B cell (primary cell): ENCODE measurements around the gene FRMPD4. TPM values are rescaled to one million over a fixed set of nuclear protein-coding genes. Genes with fewer than 3 reads are reported as not detected.

ENCODE experiments used
- ATAC-seq: fragments of 200-7000 bp; cut with Tn5 transposase; one replicate; pipeline ENCODE4 v1.10.0; 2021; ENCODE audit warnings: low read depth, mild to moderate bottlenecking, moderate number of reproducible peaks, moderate library complexity
- CTCF ChIA-PET: fragments of 350-600 bp; sonication (Branson Sonifier 250); formaldehyde crosslinking; loops from one replicate; lab custom pipeline; 2021; ENCODE audit warnings: antibody characterized with exemption, inconsistent platforms; lab: Charles Lee
- POLR2A ChIA-PET: fragments of 350-600 bp; sonication (Branson Sonifier 250); formaldehyde crosslinking; loops from one replicate; lab custom pipeline; 2021; ENCODE audit warnings: antibody characterized with exemption; lab: Charles Lee
- DNase-seq: peaks from one replicate; pipeline ENCODE4 v3.0.0; 2013
- H2AFZ ChIP-seq: 2 replicates; pipeline ENCODE4 v1.6.1; 2012; ENCODE audit warnings: mild to moderate bottlenecking, low read depth, low read length; ENCODE audit not compliant: insufficient read depth, poor library complexity, severe bottlenecking
- H3K27ac ChIP-seq, 2 donors: 1 replicate in 1 of 2; 2 replicates in 1 of 2; pipeline ENCODE4 v1.5.1; 2012 to 2013; ENCODE audit warnings: low read length in 2 of 2, mild to moderate bottlenecking in 2 of 2, moderate library complexity in 1 of 2
- H3K27me3 ChIP-seq, 4 experiments: fragments of 200-600 bp in 1 of 4; sonication (generic) in 1 of 4; replicated peaks in 1 of 4; 1 replicate in 2 of 4; 2 replicates in 2 of 4; pipeline versions ENCODE4 v1.6.1 to v1.7.0; 2013 to 2016; ENCODE audit warnings: low read length in 3 of 4, mild to moderate bottlenecking in 2 of 4, mixed read lengths in 1 of 4, moderate library complexity in 1 of 4; ENCODE audit not compliant: insufficient read depth in 4 of 4, control insufficient read depth in 3 of 4; ENCODE audit errors: control extremely low read depth in 1 of 4
- H3K36me3 ChIP-seq, 2 experiments: replicated peaks in 1 of 2; 1 replicate in 1 of 2; 2 replicates in 1 of 2; pipeline versions ENCODE4 v1.6.1 to v1.7.1; 2013; ENCODE audit warnings: low read length in 1 of 2; ENCODE audit not compliant: insufficient read depth in 2 of 2, control insufficient read depth in 1 of 2; ENCODE audit errors: control extremely low read depth in 1 of 2, extremely low read depth in 1 of 2
- H3K4me1 ChIP-seq, 2 donors: fragments of 200-600 bp in 1 of 2; sonication (generic) in 1 of 2; 1 replicate in 1 of 2; 2 replicates in 1 of 2; pipeline versions ENCODE4 v1.5.1 to v1.6.1; 2013 to 2017; ENCODE audit warnings: low read length in 2 of 2; ENCODE audit not compliant: control insufficient read depth in 2 of 2, insufficient read depth in 2 of 2
- H3K4me2 ChIP-seq: replicated peaks from 2 replicates; pipeline ENCODE3; 2012; ENCODE audit warnings: mild to moderate bottlenecking, low read depth, low read length; ENCODE audit not compliant: poor library complexity, severe bottlenecking
- H3K4me3 ChIP-seq, 5 experiments: fragments of 200-600 bp in 1 of 5; sonication (generic) in 1 of 5; 1 replicate in 3 of 5; 2 replicates in 2 of 5; pipeline versions ENCODE4 v1.5.1 to v1.7.0; 2011 to 2016; ENCODE audit warnings: low read length in 4 of 5, mild to moderate bottlenecking in 4 of 5, low read depth in 2 of 5, control low read depth in 1 of 5, moderate library complexity in 1 of 5; ENCODE audit not compliant: insufficient read depth in 1 of 5; ENCODE audit errors: control extremely low read depth in 1 of 5, extremely low read depth in 1 of 5
- H3K79me2 ChIP-seq: fragments of 200-600 bp; sonication (generic); one replicate; pipeline ENCODE4 v1.6.0; 2016; ENCODE audit warnings: low read length; ENCODE audit not compliant: control insufficient read depth, insufficient read depth
- H3K9ac ChIP-seq: fragments of 200-600 bp; sonication (generic); 2 replicates; pipeline ENCODE4 v1.6.1; 2017; ENCODE audit warnings: mild to moderate bottlenecking, low read length, moderate library complexity
- H3K9me3 ChIP-seq, 3 donors: one replicate each; pipeline versions ENCODE4 v1.6.1 to v1.7.1; 2013; ENCODE audit warnings: low read length in 2 of 3; ENCODE audit not compliant: control insufficient read depth in 2 of 3, insufficient read depth in 1 of 3; ENCODE audit errors: control extremely low read depth in 1 of 3
- H4K20me1 ChIP-seq: 2 replicates; pipeline ENCODE4 v1.6.0; 2012; ENCODE audit warnings: mild to moderate bottlenecking, low read length; ENCODE audit not compliant: insufficient read depth, control insufficient read depth, poor library complexity, severe bottlenecking
- H3K27ac Mint-ChIP-seq: one replicate; pipeline ENCODE4 v1.8.0; 2021; ENCODE audit warnings: mixed read lengths
- H3K27me3 Mint-ChIP-seq: one replicate; pipeline ENCODE4 v1.8.0; 2021; ENCODE audit warnings: mixed read lengths
- H3K4me1 Mint-ChIP-seq: one replicate; pipeline ENCODE4 v1.8.0; 2021; ENCODE audit warnings: mixed read lengths
- H3K4me3 Mint-ChIP-seq: one replicate; pipeline ENCODE4 v1.8.0; 2021; ENCODE audit warnings: mixed read lengths
- H3K9me3 Mint-ChIP-seq: one replicate; pipeline ENCODE4 v1.8.0; 2022; ENCODE audit warnings: mixed read lengths; ENCODE audit not compliant: insufficient read depth
- EZH2 ChIP-seq: IDR thresholded peaks from 2 replicates; pipeline ENCODE4 v1.6.1; 2012; ENCODE audit warnings: borderline replicate concordance, low read depth, mild to moderate bottlenecking, moderate library complexity, low read length; ENCODE audit not compliant: insufficient read depth, poor library complexity, severe bottlenecking
- WGBS: methylation state at CpG from one replicate; pipeline ENCODE4 v1.1.5; 2013; ENCODE audit warnings: missing lambda C conversion rate; ENCODE audit not compliant: insufficient coverage; 5-methylcytosine and 5-hydroxymethylcytosine counted together
- intact Hi-C: fragments of 100-400 bp; cut with micrococcal nuclease; formaldehyde crosslinking; loops from one replicate; pipeline ENCODE4 v1.10.0; 2022
- polyA plus RNA-seq: library from polyadenylated mRNA; depleted of rRNA; stranded (reverse); fragments of >200 nt; gene quantifications from 2 replicates; pipeline ENCODE4 v1.2.3, GENCODE V29; 2012
- total RNA-seq, 2 donors: library from RNA; stranded (reverse); fragments of 120-200 nt in 1 of 2; gene quantifications; 1 replicate in 1 of 2; 2 replicates in 1 of 2; pipeline versions ENCODE4 v1.2.3 to v1.2.4, GENCODE V29; 2013 to 2022
- TF ChIP-seq, protein P1 (sequence below): fragments of 200-600 bp; IDR thresholded peaks from one replicate; pipeline ENCODE4 v1.8.0; 2022; ENCODE audit warnings: antibody characterized with exemption, mild to moderate bottlenecking

FRMPD4 gene
- total and polyA plus RNA-seq, 2 donors (not counting 1 experiment from before 2014, with no cell fraction given), result not detected

DNA sequence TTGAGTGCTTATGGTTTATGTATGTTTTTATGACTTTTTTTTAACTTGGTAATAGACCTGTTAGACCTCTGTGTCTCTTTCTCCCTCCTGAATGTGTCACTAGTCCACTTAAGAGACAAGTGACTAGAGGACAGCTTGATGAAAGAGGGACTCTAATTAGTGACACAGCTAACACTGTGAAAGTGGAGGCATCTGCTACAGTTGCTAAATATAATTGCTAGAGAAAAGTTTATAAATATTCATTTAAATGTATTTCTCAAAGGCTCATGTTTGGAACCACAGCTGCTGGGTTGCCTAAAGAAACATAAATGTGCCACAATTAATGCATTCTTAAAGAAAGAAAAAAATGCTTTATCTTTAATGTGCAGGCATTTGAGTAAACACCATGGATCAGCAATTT lies 176.4 kb downstream of the FRMPD4 start:
- Histone ChIP-seq H3K9me3 (no peaks in the 10 kb centered on the region), H3K27me3 (peaks cover 0 to 4% (median 0%) of the 10 kb centered on the region in 4 experiments), H3K4me3 (no peak overlapping the region), H2AFZ (no peak overlapping the region), H3K36me3 (no peaks in the 10 kb centered on the region), H3K4me2 (no peak overlapping the region), H3K4me1 (no peaks in the 10 kb centered on the region), H3K79me2 (no peaks in the 10 kb centered on the region), H3K9ac (no peak overlapping the region), H4K20me1 (no peaks in the 10 kb centered on the region), H3K27ac (no peak overlapping the region)
- Mint-ChIP-seq H3K27me3 (peaks cover 8% of the 10 kb centered on the region), H3K9me3 (no peaks in the 10 kb centered on the region), H3K27ac (no peak overlapping the region), H3K4me1 (no peaks in the 10 kb centered on the region), H3K4me3 (no peak overlapping the region)
- no peak for DNase-seq
- intact Hi-C loops, result no loop called here
- ChIA-PET CTCF (no interaction called here), POLR2A (no interaction called here)
- TF ChIP-seq, protein P1, sequence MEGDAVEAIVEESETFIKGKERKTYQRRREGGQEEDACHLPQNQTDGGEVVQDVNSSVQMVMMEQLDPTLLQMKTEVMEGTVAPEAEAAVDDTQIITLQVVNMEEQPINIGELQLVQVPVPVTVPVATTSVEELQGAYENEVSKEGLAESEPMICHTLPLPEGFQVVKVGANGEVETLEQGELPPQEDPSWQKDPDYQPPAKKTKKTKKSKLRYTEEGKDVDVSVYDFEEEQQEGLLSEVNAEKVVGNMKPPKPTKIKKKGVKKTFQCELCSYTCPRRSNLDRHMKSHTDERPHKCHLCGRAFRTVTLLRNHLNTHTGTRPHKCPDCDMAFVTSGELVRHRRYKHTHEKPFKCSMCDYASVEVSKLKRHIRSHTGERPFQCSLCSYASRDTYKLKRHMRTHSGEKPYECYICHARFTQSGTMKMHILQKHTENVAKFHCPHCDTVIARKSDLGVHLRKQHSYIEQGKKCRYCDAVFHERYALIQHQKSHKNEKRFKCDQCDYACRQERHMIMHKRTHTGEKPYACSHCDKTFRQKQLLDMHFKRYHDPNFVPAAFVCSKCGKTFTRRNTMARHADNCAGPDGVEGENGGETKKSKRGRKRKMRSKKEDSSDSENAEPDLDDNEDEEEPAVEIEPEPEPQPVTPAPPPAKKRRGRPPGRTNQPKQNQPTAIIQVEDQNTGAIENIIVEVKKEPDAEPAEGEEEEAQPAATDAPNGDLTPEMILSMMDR, result no peak
- no peak for TF ChIP-seq EZH2
- no peak for ATAC-seq

DNA sequence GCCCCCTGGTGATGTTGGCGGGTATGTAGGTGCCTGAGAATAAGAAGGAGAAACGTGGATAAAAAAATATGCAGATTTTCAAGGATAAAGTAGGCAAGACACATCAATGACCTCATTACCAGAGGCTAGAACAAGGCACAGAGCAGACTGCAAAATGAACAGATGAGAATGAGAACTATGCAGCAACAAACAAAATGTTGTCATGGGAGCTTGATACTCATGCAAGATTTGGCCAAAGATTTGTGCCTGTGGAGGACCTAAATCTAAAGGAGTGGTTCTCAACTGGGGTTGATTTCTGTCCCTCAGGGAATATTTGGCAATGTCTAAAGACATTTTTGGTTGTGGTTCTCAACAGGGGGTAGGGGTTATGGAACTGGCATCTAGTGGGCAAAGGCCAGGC lies 177.3 kb downstream of the FRMPD4 start:
- intact Hi-C loops, result no loop called here
- Mint-ChIP-seq H3K4me1 (no peaks in the 10 kb centered on the region), H3K9me3 (no peaks in the 10 kb centered on the region), H3K27ac (no peak overlapping the region), H3K27me3 (peaks cover 8% of the 10 kb centered on the region), H3K4me3 (no peak overlapping the region)
- no peaks in the 10 kb centered on the region for H4K20me1 ChIP-seq
- H3K4me1 ChIP-seq, result no peaks in the 10 kb centered on the region
- H3K4me3 ChIP-seq, result no peak overlapping the region
- H2AFZ ChIP-seq, result no peak overlapping the region
- POLR2A ChIA-PET, result no interaction called here
- H3K27ac ChIP-seq, result no peak overlapping the region
- no peak overlapping the region for H3K4me2 ChIP-seq
- no peaks in the 10 kb centered on the region for H3K36me3 ChIP-seq
- H3K27me3 ChIP-seq, result peaks cover 0 to 4% (median 0%) of the 10 kb centered on the region in 4 experiments
- no peaks in the 10 kb centered on the region for H3K79me2 ChIP-seq
- WGBS, result no CpG with 5 or more reads among the region's 2 CpGs
- no peaks in the 10 kb centered on the region for H3K9me3 ChIP-seq
- ATAC-seq, result no peak
- H3K9ac ChIP-seq, result no peak overlapping the region
- TF ChIP-seq EZH2, result no peak
- TF ChIP-seq, protein P1, result no peak
- no peak for DNase-seq
- CTCF ChIA-PET, result no interaction called here
